K562 (cell line): ENCODE data around the gene WDR83. TPM values are rescaled to one million over a fixed set of nuclear protein-coding genes. Genes with fewer than 3 reads are reported as not detected.

Source experiments
- ATF1 ChIP-seq, 2 experiments: fragments of 450-650 bp in 1 of 2; IDR thresholded peaks; 2 replicates each; pipeline ENCODE4 v1.6.1; 2016; ENCODE audit warnings: missing compliant biosample characterization in 1 of 2, missing genetic modification characterization in 1 of 2
- CSDE1 ChIP-seq, 2 experiments: fragments of 450-650 bp; IDR thresholded peaks; 2 replicates each; pipeline ENCODE4 v1.6.1; 2016; ENCODE audit warnings: mild to moderate bottlenecking in 1 of 2
- HMG20A ChIP-seq: fragments of 450-650 bp; formaldehyde crosslinking; conservative IDR thresholded peaks from 2 replicates; pipeline ENCODE4 v1.4.0; 2020; ENCODE audit warnings: mild to moderate bottlenecking, mixed read lengths
- ILK ChIP-seq: fragments of 450-650 bp; IDR thresholded peaks from 2 replicates; pipeline ENCODE4 v1.6.1; 2016; ENCODE audit warnings: missing genetic modification characterization, low read depth, mild to moderate bottlenecking, missing compliant biosample characterization, moderate library complexity, borderline replicate concordance
- TARDBP ChIP-seq: fragments of 450-650 bp; IDR thresholded peaks from 2 replicates; pipeline ENCODE4 v1.6.1; 2016
- ZNF436 ChIP-seq: fragments of 250-450, 450-650 bp; sonication (Bioruptor Pico); formaldehyde crosslinking; IDR thresholded peaks from 2 replicates; pipeline ENCODE4 v1.7.0; 2020; ENCODE audit warnings: mild to moderate bottlenecking
- polyA plus RNA-seq, 8 experiments: library from polyadenylated mRNA; depleted of rRNA in 4 of 8; stranded (reverse) in 5 of 8; unstranded in 3 of 8; fragments of >200 nt; fragmentation: Nextera tagmentation in 2 of 8; fragmentation: Illumina TruSeq in 1 of 8; extraction: Ambion mirVana in 2 of 8; extraction: Trizol in 1 of 8; gene quantifications; 2 replicates each; pipeline versions ENCODE4 v1.2.1 to v1.2.3, GENCODE V29; 2011 to 2014; ENCODE audit warnings: inconsistent platforms in 1 of 8, missing spikeins in 1 of 8
- total RNA-seq, 7 experiments: library from RNA; depleted of rRNA in 6 of 7; stranded (reverse); fragments of >200 nt in 6 of 7; fragmentation: Illumina TruSeq in 2 of 7; extraction: Trizol in 2 of 7; gene quantifications; 2 replicates each; pipeline versions ENCODE4 v1.2.1 to v1.2.3, GENCODE V29; 2011 to 2021; ENCODE audit warnings: low replicate concordance in 1 of 7
- TF ChIP-seq, protein P1 (sequence below): fragments of 200-600 bp; sonication (generic); IDR thresholded peaks from one replicate; pipeline ENCODE4 v1.6.1; 2012; ENCODE audit warnings: mild to moderate bottlenecking, low read depth, low read length, inconsistent platforms
- TF ChIP-seq, protein P2 (sequence below): fragments of 450-650 bp; formaldehyde crosslinking; IDR thresholded peaks from 2 replicates; pipeline ENCODE4 v1.4.0; 2020; ENCODE audit warnings: mild to moderate bottlenecking, mixed read lengths
- TF ChIP-seq, protein P3 (sequence below): sonication (generic); formaldehyde crosslinking; IDR thresholded peaks from 2 replicates; pipeline ENCODE4 v1.8.1; 2023; ENCODE audit warnings: mild to moderate bottlenecking, missing genetic modification reagents
- TF ChIP-seq, protein P4 (sequence below): fragments of 450-650 bp; IDR thresholded peaks from one replicate; pipeline ENCODE4 v1.6.1; 2018; ENCODE audit warnings: mild to moderate bottlenecking, moderate library complexity; ENCODE audit not compliant: partially characterized antibody

WDR83 gene
- total and polyA plus RNA-seq, 9 of the 15 experiments (the other 6 are each of a cell fraction or from before 2014, with no cell fraction given) = 0.52 to 21.3 (median 4.2) TPM

DNA sequence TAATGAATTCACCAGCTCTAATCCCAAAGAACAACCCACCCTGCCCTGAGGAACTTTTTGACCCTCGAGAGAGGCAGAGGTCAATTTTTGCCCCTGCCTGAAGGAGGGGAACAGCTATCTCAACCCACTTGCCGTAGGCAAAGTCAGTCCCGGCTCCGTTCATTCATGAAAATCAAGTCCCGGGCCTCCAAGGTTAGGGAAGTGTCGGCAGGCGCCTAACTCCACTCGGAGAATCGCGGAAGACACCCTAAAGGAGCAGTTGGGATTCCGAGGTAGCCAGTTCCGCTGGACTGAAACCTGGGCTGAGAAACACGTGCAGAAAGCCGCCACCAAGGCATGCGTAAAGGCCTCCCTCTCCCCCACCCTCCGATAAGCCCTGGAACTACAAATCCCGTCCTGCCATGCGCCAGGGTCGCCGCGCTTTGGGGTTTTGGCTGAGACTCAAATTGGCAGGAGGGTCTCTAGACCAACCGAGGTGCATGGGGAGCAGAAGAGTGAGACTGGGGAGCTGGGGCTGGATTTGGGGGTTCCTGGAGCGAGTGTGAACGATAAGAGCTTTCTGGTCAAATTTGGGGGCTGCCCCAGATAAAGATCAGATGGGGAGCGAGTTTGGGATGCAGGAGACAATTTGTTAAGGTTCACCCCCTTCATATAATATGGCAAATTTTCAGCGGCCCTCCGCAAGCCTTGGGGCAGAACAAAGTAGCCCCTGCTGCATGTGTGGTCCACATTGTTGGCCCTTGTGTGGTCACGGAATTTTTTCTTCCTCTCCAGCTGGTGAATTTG, 57.2 kb downstream of the WDR83 start, which contains the start of gene TNPO2 (continued):
- TF ChIP-seq ATF1 (CRISPR knock-in tag; IDR thresholded peaks at IDR 0.05) (no peak), ATF1 (tag; IDR thresholded peaks at IDR 0.05) (peak; percentile 57), CSDE1 (IDR thresholded peaks at IDR 0.05) (no peak), ZNF436 (CRISPR knock-in tag) (no peak), TARDBP (no peak), ILK (tag) (no peak), HMG20A (CRISPR knock-in tag) (no peak)
- TF ChIP-seq, protein P1, sequence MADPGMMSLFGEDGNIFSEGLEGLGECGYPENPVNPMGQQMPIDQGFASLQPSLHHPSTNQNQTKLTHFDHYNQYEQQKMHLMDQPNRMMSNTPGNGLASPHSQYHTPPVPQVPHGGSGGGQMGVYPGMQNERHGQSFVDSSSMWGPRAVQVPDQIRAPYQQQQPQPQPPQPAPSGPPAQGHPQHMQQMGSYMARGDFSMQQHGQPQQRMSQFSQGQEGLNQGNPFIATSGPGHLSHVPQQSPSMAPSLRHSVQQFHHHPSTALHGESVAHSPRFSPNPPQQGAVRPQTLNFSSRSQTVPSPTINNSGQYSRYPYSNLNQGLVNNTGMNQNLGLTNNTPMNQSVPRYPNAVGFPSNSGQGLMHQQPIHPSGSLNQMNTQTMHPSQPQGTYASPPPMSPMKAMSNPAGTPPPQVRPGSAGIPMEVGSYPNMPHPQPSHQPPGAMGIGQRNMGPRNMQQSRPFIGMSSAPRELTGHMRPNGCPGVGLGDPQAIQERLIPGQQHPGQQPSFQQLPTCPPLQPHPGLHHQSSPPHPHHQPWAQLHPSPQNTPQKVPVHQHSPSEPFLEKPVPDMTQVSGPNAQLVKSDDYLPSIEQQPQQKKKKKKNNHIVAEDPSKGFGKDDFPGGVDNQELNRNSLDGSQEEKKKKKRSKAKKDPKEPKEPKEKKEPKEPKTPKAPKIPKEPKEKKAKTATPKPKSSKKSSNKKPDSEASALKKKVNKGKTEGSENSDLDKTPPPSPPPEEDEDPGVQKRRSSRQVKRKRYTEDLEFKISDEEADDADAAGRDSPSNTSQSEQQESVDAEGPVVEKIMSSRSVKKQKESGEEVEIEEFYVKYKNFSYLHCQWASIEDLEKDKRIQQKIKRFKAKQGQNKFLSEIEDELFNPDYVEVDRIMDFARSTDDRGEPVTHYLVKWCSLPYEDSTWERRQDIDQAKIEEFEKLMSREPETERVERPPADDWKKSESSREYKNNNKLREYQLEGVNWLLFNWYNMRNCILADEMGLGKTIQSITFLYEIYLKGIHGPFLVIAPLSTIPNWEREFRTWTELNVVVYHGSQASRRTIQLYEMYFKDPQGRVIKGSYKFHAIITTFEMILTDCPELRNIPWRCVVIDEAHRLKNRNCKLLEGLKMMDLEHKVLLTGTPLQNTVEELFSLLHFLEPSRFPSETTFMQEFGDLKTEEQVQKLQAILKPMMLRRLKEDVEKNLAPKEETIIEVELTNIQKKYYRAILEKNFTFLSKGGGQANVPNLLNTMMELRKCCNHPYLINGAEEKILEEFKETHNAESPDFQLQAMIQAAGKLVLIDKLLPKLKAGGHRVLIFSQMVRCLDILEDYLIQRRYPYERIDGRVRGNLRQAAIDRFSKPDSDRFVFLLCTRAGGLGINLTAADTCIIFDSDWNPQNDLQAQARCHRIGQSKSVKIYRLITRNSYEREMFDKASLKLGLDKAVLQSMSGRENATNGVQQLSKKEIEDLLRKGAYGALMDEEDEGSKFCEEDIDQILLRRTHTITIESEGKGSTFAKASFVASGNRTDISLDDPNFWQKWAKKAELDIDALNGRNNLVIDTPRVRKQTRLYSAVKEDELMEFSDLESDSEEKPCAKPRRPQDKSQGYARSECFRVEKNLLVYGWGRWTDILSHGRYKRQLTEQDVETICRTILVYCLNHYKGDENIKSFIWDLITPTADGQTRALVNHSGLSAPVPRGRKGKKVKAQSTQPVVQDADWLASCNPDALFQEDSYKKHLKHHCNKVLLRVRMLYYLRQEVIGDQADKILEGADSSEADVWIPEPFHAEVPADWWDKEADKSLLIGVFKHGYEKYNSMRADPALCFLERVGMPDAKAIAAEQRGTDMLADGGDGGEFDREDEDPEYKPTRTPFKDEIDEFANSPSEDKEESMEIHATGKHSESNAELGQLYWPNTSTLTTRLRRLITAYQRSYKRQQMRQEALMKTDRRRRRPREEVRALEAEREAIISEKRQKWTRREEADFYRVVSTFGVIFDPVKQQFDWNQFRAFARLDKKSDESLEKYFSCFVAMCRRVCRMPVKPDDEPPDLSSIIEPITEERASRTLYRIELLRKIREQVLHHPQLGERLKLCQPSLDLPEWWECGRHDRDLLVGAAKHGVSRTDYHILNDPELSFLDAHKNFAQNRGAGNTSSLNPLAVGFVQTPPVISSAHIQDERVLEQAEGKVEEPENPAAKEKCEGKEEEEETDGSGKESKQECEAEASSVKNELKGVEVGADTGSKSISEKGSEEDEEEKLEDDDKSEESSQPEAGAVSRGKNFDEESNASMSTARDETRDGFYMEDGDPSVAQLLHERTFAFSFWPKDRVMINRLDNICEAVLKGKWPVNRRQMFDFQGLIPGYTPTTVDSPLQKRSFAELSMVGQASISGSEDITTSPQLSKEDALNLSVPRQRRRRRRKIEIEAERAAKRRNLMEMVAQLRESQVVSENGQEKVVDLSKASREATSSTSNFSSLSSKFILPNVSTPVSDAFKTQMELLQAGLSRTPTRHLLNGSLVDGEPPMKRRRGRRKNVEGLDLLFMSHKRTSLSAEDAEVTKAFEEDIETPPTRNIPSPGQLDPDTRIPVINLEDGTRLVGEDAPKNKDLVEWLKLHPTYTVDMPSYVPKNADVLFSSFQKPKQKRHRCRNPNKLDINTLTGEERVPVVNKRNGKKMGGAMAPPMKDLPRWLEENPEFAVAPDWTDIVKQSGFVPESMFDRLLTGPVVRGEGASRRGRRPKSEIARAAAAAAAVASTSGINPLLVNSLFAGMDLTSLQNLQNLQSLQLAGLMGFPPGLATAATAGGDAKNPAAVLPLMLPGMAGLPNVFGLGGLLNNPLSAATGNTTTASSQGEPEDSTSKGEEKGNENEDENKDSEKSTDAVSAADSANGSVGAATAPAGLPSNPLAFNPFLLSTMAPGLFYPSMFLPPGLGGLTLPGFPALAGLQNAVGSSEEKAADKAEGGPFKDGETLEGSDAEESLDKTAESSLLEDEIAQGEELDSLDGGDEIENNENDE = no peak
- TF ChIP-seq, protein P2, sequence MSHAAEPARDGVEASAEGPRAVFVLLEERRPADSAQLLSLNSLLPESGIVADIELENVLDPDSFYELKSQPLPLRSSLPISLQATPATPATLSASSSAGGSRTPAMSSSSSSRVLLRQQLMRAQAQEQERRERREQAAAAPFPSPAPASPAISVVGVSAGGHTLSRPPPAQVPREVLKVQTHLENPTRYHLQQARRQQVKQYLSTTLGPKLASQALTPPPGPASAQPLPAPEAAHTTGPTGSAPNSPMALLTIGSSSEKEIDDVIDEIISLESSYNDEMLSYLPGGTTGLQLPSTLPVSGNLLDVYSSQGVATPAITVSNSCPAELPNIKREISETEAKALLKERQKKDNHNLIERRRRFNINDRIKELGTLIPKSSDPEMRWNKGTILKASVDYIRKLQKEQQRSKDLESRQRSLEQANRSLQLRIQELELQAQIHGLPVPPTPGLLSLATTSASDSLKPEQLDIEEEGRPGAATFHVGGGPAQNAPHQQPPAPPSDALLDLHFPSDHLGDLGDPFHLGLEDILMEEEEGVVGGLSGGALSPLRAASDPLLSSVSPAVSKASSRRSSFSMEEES (CRISPR knock-in tag) = no peak
- TF ChIP-seq, protein P3, sequence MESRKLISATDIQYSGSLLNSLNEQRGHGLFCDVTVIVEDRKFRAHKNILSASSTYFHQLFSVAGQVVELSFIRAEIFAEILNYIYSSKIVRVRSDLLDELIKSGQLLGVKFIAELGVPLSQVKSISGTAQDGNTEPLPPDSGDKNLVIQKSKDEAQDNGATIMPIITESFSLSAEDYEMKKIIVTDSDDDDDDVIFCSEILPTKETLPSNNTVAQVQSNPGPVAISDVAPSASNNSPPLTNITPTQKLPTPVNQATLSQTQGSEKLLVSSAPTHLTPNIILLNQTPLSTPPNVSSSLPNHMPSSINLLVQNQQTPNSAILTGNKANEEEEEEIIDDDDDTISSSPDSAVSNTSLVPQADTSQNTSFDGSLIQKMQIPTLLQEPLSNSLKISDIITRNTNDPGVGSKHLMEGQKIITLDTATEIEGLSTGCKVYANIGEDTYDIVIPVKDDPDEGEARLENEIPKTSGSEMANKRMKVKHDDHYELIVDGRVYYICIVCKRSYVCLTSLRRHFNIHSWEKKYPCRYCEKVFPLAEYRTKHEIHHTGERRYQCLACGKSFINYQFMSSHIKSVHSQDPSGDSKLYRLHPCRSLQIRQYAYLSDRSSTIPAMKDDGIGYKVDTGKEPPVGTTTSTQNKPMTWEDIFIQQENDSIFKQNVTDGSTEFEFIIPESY (CRISPR knock-in tag) = no peak
- TF ChIP-seq, protein P4, sequence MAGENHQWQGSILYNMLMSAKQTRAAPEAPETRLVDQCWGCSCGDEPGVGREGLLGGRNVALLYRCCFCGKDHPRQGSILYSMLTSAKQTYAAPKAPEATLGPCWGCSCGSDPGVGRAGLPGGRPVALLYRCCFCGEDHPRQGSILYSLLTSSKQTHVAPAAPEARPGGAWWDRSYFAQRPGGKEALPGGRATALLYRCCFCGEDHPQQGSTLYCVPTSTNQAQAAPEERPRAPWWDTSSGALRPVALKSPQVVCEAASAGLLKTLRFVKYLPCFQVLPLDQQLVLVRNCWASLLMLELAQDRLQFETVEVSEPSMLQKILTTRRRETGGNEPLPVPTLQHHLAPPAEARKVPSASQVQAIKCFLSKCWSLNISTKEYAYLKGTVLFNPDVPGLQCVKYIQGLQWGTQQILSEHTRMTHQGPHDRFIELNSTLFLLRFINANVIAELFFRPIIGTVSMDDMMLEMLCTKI = no peak
